ENCODE measurements around the gene NHLRC4. TPM values are rescaled to one million over a fixed set of nuclear protein-coding genes. Genes with fewer than 3 reads are reported as not detected.

The NHLRC4 gene
- total and polyA plus RNA-seq, 9 of the 15 experiments (the other 6 are each of a cell fraction or from before 2014, with no cell fraction given): 0.24 to 3.7 (median 1.3) TPM; not detected in 2

DNA sequence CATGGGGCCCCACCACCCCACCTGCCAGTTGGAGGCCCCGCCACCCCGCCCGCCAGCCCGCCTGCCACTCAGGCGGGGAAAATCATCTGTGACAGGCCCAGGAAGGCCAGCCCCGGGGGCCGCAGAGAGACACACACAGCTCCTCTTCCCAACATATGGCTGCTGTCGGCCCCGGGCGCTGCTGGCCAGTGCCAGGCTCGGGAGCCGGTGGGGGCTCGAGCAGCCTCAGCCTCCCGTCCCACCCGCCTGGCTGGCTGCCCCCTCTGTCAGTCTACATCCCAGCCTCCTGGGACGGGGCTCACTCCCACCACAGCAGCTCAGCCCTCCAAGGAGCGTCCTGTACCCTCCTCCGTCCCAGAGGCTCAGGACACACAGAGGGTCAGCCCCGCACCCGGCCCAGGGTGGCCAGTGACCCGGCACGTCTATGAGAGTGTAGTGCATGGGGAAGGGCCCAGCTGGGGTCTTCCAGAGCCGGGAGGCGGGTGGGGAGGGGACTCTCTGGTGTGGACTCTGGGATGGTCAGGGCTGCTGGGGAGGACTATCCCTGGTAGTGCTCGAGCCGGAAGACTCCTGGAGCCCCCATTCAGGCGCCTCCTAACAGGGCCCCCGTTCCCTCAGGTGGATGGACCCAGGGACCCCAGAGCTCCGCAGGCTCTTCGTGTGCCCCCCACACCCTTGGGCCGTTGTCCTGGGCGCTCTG, 10.2 kb upstream of the NHLRC4 start:
- DNase-seq (ENCODE audit: extremely low read depth in 1 of 4, low spot score in 3 of 4): no peak
- ChIA-PET POLR2A (interaction anchor here (1.0 kb wide), 1 partner anchor 11 kb away, joined by 3 read pairs; the partner anchor contains the start of gene NHLRC4), CTCF (ENCODE audit: low intra/inter-chr PET ratio) (no interaction called here)
- no TSS peak for BruUV-seq (replicated peaks)
- no peaks in the 10 kb centered on the region for H4K20me1 ChIP-seq (replicated peaks; ENCODE audit: control insufficient read depth, insufficient read depth, low read length)
- H3K4me3 ChIP-seq: no peak overlapping the region
- H3K4me2 ChIP-seq (ENCODE audit: insufficient read depth, low read length): no peak overlapping the region
- H2AFZ ChIP-seq (ENCODE audit: low read depth, low read length): no peak overlapping the region
- ATAC-seq: peak; percentile 8; the same call in 1 of the 3 replicates
- H3K27me3 ChIP-seq (ENCODE audit: control insufficient read depth in 2 of 2, insufficient read depth in 2 of 2, low read length in 2 of 2): peaks cover 3 to 8% of the 10 kb centered on the region in 2 experiments; a peak in 4 of 5 replicates
- no peaks in the 10 kb centered on the region for H3K9me1 ChIP-seq (ENCODE audit: control insufficient read depth, insufficient read depth, low read length)
- no peak overlapping the region for H3K9ac ChIP-seq (ENCODE audit: insufficient read depth in 1 of 2, low read depth in 2 of 2, low read length in 2 of 2)
- no peak overlapping the region for H3K27ac ChIP-seq (ENCODE audit: extremely low read depth, low read depth, low read length)
- in situ Hi-C loops (cut with MboI): no loop called here
- WGBS (ENCODE audit: insufficient coverage, low coverage, missing lambda C conversion rate): 62% methylated on average over 24 of the region's 32 CpGs
- H3K9me3 ChIP-seq (replicated peaks; ENCODE audit: control insufficient read depth, insufficient read depth, low read depth, low read length): no peaks in the 10 kb centered on the region
- H3K79me2 ChIP-seq (ENCODE audit: control insufficient read depth, insufficient read depth, low read length): no peaks in the 10 kb centered on the region
- peaks cover 0 to 71% of the 10 kb centered on the region in 2 experiments; a peak in 2 of 5 replicates for H3K4me1 ChIP-seq (replicated peaks in 1 of 2; ENCODE audit: control insufficient read depth in 2 of 2, insufficient read depth in 2 of 2, low read length in 2 of 2)
- intact Hi-C loops (cut with micrococcal nuclease): no loop called here
- FAIRE-seq: no peak
- H3K36me3 ChIP-seq (ENCODE audit: control insufficient read depth, insufficient read depth, low read length): peaks cover 23% of the 10 kb centered on the region; the same call in 1 of the 3 replicates
- no peak for TF ChIP-seq NR2C2 (CRISPR knock-in tag; IDR thresholded peaks at IDR 0.05)
- TF ChIP-seq NR2C2 (tag; IDR thresholded peaks at IDR 0.05): no peak
- TF ChIP-seq EZH2 (IDR thresholded peaks at IDR 0.05; ENCODE audit: borderline replicate concordance, low read depth, low read length): no peak
- TF ChIP-seq, protein P1, sequence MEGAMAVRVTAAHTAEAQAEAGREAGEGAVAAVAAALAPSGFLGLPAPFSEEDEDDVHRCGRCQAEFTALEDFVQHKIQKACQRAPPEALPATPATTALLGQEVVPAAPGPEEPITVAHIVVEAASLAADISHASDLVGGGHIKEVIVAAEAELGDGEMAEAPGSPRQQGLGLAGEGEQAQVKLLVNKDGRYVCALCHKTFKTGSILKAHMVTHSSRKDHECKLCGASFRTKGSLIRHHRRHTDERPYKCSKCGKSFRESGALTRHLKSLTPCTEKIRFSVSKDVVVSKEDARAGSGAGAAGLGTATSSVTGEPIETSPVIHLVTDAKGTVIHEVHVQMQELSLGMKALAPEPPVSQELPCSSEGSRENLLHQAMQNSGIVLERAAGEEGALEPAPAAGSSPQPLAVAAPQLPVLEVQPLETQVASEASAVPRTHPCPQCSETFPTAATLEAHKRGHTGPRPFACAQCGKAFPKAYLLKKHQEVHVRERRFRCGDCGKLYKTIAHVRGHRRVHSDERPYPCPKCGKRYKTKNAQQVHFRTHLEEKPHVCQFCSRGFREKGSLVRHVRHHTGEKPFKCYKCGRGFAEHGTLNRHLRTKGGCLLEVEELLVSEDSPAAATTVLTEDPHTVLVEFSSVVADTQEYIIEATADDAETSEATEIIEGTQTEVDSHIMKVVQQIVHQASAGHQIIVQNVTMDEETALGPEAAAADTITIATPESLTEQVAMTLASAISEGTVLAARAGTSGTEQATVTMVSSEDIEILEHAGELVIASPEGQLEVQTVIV (CRISPR knock-in tag; IDR thresholded peaks at IDR 0.05; ENCODE audit: borderline replicate concordance): no peak
- no peak for TF ChIP-seq ESRRB (CRISPR knock-in tag; IDR thresholded peaks at IDR 0.05; ENCODE audit: borderline replicate concordance)
- TF ChIP-seq PCBP2 (IDR thresholded peaks at IDR 0.05; ENCODE audit: low read depth, low read length, poor library complexity, severe bottlenecking): no peak
- TF ChIP-seq IFI16 (CRISPR knock-in tag; IDR thresholded peaks at IDR 0.05): no peak
- no peak for TF ChIP-seq DACH1 (IDR thresholded peaks at IDR 0.05; ENCODE audit: partially characterized antibody)
- TF ChIP-seq RFX5 (IDR thresholded peaks at IDR 0.05; ENCODE audit: low read depth, low read length): no peak
- no peak for TF ChIP-seq SIN3B (IDR thresholded peaks at IDR 0.05; ENCODE audit: low read depth)
- no peak for TF ChIP-seq LCOR (CRISPR knock-in tag; IDR thresholded peaks at IDR 0.05)
- TF ChIP-seq ZNF717 (CRISPR knock-in tag; IDR thresholded peaks at IDR 0.05): no peak
- TF ChIP-seq HDAC2 (IDR thresholded peaks at IDR 0.05): no peak
- no peak for TF ChIP-seq COPS2 (conservative IDR thresholded peaks at IDR 0.05)
- no peak for TF ChIP-seq SMARCB1 (IDR thresholded peaks at IDR 0.05; ENCODE audit: insufficient read length, low read depth)
- TF ChIP-seq BRD4 (IDR thresholded peaks at IDR 0.05): no peak
- TF ChIP-seq SMARCA4 (IDR thresholded peaks at IDR 0.05): no peak
- TF ChIP-seq NCOA1 (IDR thresholded peaks at IDR 0.05; ENCODE audit: low read depth): no peak
- TF ChIP-seq GABPB1 (CRISPR knock-in tag; IDR thresholded peaks at IDR 0.05): no peak
- TF ChIP-seq SMARCE1 (IDR thresholded peaks at IDR 0.05): no peak
- no peak for TF ChIP-seq CHD2 (IDR thresholded peaks at IDR 0.05; ENCODE audit: low read depth, low read length)
